HG03135 (cell line): Measurements from ENCODE around the gene PCYT1B.
"Not testable (repeated sequence)": the region's sequence is repeated elsewhere in the genome, so short reads cannot be mapped to it uniquely, and the experiment has no call there.

Experiments
- ATAC-seq: cut with Tn5 transposase; IDR thresholded peaks from one replicate; pipeline ENCODE4 v1.9.1; 2021; ENCODE audit warnings: mild to moderate bottlenecking, moderate library complexity; ENCODE audit not compliant: unreplicated experiment

Gene PCYT1B

DNA sequence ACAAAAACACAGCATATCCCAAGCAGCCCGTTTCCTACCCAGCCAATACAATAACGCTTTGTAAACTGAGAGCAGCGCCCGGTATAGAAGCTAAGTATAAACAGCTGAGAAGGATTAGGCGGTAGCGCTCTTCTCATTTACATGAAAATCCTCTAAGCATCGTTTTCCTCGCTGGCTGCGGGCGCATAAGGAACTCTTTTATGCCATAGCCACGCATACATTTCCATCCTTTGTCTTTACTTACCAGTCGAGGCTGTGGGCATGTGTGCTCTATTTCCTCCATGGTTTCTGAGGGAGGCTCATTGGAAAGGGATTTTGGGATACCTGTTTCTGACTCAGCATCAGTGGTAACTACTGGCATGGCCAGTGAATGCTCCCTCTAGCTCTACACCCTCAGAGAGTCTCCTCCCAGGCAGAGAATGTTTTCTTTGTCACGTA lies 383 bp downstream of the PCYT1B start:
- no peak for ATAC-seq

GRCh38 chrX:24646006-24646405 lies 1.1 kb downstream of the PCYT1B start:
- ATAC-seq, result no peak

- ATAC-seq, result no peak
Observed at GRCh38 chrX:24643116-24643515, 4.0 kb downstream of the PCYT1B start.

GRCh38 chrX:24629701-24630100 lies 17.4 kb downstream of the PCYT1B start:
- no peak for ATAC-seq

GRCh38 chrX:24619647-24620046 lies 27.5 kb downstream of the PCYT1B start:
- ATAC-seq, result no peak

DNA sequence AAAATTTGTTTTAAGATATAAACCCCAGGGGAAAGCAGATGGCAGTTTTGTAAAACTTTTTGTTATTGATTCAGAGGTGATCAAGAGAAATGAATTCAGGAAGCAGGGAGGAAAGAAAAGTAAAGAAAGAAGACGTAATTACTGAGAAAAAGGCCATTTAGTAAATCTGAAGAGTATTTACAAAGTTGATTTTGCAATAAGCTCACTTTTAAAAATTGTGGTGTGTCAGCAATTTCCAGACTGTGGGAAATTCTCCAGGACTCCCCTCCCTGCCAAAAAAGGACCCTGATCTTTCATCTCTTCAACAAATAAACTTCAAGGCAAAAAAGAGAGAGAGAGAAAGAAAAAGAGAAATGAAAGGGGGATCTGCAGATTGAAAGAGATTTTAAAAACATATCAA lies 36.6 kb downstream of the PCYT1B start:
- no peak for ATAC-seq

- no peak for ATAC-seq
Observed at GRCh38 chrX:24607616-24608015, 39.5 kb downstream of the PCYT1B start.

- ATAC-seq, result not testable (repeated sequence)
Observed at GRCh38 chrX:24605941-24606340, 41.2 kb downstream of the PCYT1B start.

DNA sequence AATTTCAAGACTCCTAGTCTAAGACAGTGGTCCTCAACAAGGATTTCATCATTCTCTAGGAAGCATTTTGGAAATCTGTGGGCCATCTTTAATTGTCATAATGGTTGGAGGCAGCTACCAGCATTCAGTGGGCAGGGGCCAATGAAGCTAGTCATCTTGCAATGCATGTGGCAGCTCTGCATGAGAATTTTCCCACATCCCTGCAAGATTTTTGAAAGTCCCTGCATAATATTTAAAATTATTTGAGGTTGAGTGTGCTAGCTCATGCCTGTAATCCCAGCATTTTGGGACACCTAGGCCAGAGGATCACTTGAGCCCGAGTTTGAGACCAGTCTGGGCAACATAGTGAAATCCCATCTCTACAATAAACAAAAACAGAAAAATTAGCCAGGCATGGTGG lies 44.0 kb downstream of the PCYT1B start:
- ATAC-seq, result no peak

GRCh38 chrX:24601858-24602257 lies 45.3 kb downstream of the PCYT1B start:
- ATAC-seq, result no peak

- no peak for ATAC-seq
Observed at GRCh38 chrX:24594501-24594900, 52.6 kb downstream of the PCYT1B start.

DNA sequence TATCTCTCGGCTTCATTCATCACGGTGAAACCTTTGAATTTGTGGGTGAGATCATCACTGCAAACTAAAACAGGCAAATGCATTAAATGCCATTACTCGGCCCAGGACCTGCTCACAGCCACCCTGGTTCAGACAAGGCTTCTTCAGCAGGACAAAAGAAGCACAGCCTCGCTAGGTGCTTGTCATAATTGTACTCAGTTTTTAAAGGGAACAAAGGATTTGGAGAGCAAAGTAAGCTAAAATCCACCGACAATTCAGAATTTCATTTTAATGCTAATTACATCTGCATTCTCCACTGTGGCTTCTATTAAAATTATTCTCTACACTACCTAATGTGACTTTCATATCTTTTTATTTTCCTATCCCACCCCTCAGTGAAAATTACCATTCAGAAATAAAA lies 57.0 kb downstream of the PCYT1B start:
- ATAC-seq, result no peak

DNA sequence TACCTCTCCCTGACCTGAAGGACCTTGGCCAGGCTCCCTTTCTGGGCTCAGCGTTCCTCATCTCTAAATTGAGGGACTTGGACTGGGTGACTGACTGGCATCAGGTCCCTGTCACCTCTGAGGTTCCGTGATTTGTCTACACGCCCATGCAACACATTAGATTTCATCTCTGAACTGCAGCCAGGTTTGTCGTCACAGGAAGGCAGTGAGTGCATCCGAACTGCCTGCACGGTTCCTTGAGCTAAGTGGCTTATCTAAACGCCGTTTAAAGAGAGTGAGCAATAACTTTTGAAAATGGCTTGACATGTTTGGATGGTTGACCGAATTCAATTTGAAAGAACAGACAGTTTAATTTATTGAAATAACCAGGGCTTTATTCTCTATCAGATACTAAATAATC lies 70.1 kb downstream of the PCYT1B start:
- no peak for ATAC-seq

GRCh38 chrX:24575496-24575895 lies 71.7 kb downstream of the PCYT1B start:
- ATAC-seq, result no peak

GRCh38 chrX:24574743-24575142 lies 72.4 kb downstream of the PCYT1B start:
- ATAC-seq, result no peak

DNA sequence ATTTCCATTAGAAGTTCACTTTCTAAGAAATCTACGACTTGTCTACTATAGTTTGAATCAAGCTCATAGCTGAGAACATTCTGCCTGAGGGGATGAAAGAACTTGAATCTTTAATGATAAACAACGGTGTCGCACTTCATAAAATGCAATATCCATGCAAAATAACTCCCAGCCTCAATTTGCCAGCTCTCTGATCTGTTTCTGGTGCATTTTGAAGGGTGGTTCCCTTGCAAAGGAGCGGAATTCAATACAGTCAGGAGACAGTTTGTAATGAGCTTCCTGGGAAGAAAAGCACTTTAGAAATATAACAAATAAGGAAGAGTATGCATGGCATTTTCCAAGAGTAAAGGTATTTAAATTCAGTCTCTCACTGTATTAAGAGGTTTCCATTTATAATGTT lies 80.0 kb downstream of the PCYT1B start:
- no peak for ATAC-seq

DNA sequence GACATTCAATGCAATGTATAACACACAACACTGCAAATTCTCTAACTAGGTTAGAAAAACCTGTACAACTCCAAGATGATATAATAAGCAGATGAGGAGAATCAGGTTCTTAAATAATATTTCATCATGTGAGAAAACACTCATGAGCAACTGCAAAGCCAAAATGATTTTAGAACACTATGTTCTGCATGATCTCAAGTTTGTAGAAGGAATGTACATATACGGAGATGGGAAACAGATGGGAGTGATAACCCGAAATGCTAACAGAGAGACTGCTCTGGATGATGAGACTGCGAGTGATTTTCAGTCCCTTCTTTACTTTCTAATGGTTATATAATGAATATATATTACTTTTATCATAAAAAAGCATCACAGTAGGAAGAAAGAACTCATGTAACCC lies 80.9 kb downstream of the PCYT1B start:
- no peak for ATAC-seq

GRCh38 chrX:24563291-24564010 lies 83.7 kb downstream of the PCYT1B start:
- no peak for ATAC-seq

DNA sequence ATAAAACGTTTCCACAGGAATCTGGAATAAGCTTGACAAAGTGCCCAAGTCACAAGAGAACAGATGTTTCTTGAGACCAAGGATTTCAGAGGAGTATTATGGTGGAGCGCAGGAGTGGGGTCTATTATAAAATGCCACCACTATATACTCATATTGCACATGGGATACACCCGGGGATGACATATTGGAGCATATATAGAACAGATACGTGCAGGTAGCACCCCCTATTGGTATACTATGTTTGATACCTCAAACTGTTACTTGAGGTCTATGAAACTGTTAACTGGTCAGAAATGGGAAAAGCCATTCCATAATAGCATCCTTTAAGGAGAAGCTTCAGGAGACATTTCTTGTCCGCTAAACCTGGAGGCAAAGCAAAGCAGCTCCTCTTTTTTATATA lies 86.0 kb downstream of the PCYT1B start:
- ATAC-seq, result no peak

GRCh38 chrX:24553011-24553410 lies 94.1 kb downstream of the PCYT1B start:
- ATAC-seq, result no peak

- no peak for ATAC-seq
Observed at GRCh38 chrX:24550166-24550565, 97.0 kb downstream of the PCYT1B start.

DNA sequence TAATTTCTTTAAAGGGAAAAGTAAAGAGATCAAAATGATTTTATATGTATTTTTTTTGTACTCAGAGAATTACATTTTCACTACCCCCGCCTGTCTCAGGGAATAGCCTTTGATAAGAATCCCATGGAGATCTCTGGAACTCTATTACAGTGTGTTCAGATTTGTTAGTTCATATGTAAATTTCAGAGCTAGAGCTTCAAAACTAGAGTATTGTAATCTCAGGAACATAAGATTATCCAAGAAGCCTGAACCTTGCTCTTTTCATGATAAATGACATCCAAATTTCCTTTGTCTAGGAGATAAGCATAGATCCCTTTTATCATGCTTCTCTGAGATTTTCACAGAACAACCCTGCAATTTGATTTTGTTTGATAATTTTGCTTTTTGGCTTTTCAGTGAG lies 99.2 kb downstream of the PCYT1B start:
- no peak for ATAC-seq

GRCh38 chrX:24542756-24543155 lies 104.4 kb downstream of the PCYT1B start:
- no peak for ATAC-seq
